Inflammatory macrophage (primary cell): ENCODE measurements around the gene ZNF26.
"Not testable (repeated sequence)": the region's sequence is repeated elsewhere in the genome, so short reads cannot be mapped to it uniquely, and the experiment has no call there.

ENCODE experiments used
- DNase-seq, 2 donors: peaks; one replicate each; pipeline ENCODE4 v3.0.0-alpha.2; 2020 to 2022

Gene ZNF26

DNA sequence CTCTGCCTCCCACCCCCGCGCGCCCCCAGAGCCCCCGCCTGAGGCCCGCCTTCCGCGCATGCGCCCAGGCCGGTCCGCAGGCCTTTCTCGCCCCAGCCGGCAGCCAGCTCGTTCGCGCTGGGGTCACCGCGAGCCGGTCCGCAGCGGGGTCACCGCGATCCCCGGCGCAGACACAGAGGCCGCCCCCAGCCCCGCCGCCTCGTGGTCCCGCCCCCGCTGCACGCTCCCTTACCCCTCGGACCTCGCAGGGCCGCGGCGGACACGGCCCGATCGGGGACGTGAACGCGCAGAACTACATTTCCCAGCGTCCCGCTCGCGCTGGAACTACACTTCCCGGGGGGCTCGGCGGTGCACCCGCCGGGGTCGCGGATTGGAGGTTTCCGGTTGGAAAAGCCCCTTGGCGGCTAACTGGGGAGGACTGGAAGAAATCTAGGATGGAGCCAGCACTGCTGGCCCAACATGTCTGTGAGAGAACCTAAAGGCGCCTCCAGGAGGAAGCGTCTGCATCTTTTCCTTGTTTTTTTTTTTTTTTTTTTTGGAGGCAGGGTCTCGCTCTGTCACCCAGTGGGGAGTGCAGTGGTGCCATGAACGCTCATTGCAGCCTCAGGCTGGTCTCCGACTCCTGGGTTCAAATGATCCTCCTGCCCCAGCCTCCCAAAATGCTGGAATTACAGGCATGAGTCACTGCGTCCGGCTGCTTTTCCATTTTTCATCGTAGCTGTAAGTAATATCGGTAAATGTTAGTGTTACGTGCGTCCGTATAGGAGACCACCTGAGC is 30.0 kb upstream of the ZNF26 start, which contains the start of gene ZNF605:
Gene ZNF605, minus strand, starts transcription at position 296 of the 778 bp plus-strand sequence. CDS start 10,671 bp downstream, outside the sequence.
- DNase-seq = peak; percentile 78 to 88

GRCh38 chr12:132961790-132962189 is 24.4 kb upstream of the ZNF26 start:
- DNase-seq = not testable (repeated sequence)

DNA sequence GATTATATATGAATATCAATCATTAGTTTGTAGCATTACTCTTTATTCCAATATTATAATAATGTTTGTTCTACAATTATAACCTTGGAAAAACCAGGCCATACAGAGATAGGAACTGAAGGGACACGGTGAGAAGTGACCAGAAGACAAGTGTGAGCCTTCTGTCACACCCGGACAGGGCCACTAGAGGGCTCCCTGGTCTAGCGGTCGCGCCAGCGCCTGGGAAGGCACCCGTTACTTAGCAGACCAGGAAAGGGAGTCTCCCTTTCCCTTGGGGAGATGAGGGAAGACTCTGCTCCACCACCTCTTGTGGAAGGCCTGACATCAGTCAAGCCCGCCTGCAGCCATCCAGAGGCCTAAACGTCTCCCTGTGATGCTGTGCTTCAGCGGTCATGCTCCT is 22.2 kb upstream of the ZNF26 start:
- DNase-seq = not testable (repeated sequence)

GRCh38 chr12:132965796-132966195 is 20.4 kb upstream of the ZNF26 start:
- no peak for DNase-seq

DNA sequence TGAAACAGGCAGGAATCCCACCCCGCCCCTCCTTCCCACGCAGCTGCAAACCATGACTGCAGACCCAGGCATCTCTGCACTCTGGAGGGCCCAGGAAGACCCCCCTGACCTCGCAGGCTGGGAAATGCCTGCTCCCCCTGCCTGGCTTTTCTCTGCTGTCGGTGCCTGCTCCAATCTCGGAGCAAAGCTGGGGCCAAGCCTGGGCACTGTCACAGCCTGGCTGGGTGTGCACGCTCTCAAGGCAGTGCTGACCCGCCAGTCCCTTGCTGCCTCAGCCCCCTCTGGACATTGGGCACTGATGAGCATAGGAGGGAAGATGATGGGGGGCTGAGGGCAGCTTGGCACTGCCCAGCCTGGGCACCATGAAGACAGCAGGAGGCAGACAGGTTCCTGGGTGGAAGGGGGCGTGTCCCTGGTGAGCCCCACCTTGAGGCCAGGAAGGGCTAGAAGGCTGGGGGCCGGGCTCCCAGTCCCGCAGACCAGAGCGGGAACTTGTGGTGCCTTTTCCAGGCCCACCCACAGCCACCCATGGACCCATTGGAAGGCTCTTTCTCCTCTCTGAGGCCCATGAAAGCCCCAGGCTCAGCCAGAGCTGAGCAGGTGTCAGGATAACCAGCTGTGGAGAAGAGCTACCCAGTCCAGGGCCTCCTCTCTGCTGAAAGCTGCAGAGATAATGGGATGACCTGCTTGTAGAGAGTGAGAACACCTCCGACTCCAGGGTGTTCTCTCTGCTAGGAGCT is 19.3 kb upstream of the ZNF26 start:
- DNase-seq = no peak

DNA sequence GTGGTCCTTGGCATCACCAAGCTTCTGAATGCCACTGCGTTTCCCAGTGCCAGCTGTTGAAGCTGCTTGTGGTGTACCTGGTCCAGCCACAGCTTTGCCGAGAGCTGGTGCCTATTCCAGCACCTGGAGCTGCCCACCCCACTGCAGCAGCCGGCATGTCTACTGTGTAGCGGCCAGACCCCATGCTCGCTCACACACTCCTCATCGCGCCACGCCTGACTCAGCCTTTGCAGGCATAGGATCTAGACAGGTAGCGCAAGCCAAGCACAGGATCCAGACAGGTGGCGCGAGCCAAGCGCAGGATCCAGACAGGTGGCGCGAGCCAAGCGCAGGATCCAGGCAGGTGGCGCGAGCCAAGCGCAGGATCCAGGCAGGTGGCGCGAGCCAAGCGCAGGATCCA is 18.4 kb upstream of the ZNF26 start:
- no peak for DNase-seq

- no peak for DNase-seq
Observed at GRCh38 chr12:132972374-132972773, 13.8 kb upstream of the ZNF26 start.

GRCh38 chr12:132976870-132977269 is 9.3 kb upstream of the ZNF26 start:
- peak; percentile 14 to 40 for DNase-seq

DNA sequence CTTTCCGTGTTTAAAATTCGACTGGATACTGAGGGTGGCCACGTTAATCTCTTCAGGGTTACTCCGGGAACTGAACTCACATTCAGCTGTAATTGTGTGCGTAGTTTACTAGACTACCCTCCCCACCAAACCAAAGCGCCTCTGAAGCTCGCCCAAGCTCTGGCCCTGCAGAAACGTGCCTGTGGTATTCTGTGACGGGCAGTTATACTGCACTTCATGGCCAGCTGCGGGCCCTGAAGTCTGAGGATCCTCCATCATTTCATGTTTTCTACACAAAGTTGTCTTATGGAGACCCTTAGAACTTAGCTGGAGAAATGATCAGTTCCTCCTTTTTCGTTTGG is 688 bp downstream of the ZNF26 start:
- no peak for DNase-seq

GRCh38 chr12:132998741-132999140 is 12.6 kb downstream of the ZNF26 start:
- no peak for DNase-seq

DNA sequence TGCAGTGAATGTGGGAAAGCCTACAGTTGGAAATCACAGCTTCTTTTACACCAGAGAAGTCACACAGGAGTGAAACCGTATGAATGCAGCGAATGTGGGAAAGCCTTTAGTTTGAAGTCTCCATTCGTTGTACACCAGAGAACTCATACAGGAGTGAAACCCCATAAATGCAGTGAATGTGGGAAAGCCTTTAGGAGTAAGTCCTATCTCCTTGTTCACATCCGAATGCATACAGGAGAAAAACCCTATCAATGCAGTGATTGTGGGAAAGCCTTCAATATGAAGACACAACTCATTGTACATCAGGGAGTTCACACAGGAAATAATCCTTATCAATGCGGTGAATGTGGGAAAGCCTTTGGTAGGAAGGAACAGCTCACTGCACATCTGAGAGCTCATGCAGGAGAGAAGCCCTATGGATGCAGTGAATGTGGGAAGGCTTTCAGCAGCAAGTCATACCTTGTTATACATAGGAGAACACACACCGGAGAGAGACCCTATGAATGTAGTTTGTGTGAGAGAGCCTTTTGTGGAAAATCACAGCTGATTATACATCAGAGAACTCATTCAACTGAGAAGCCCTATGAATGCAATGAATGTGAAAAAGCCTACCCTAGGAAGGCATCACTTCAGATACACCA is 24.6 kb downstream of the ZNF26 start:
- no peak for DNase-seq

GRCh38 chr12:133023566-133023965 is 37.4 kb downstream of the ZNF26 start:
- no peak for DNase-seq

GRCh38 chr12:133026996-133027395 is 40.8 kb downstream of the ZNF26 start:
- no peak for DNase-seq

- peak; percentile 98 for DNase-seq
Observed at GRCh38 chr12:133037207-133038005, 51.2 kb downstream of the ZNF26 start, which contains the start of gene ZNF84. ZNF84 (plus strand) TSS chr12:133037509; CDS start chr12:133041468, 3,959 bp downstream.

GRCh38 chr12:133038118-133038709 is 52.0 kb downstream of the ZNF26 start:
- no peak for DNase-seq

DNA sequence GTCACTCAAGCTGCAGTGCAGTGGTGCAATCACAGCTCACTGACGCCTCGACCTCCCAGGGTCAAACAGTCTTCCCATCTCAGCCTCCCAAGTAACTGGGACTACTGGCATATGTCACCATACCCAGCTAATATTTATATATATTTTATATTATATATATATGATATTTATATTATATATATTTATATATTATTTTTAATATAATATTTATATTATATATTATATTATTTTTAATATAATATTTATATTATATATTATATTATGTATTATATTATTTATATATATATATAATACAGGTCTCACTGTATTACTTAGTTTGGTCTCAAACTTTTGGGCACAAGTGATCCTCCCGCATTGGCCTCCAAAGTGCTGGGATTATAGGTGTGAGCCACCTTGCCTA is 60.5 kb downstream of the ZNF26 start:
- DNase-seq = no peak

- DNase-seq = no peak
Observed at GRCh38 chr12:133057446-133057845, 71.3 kb downstream of the ZNF26 start.

DNA sequence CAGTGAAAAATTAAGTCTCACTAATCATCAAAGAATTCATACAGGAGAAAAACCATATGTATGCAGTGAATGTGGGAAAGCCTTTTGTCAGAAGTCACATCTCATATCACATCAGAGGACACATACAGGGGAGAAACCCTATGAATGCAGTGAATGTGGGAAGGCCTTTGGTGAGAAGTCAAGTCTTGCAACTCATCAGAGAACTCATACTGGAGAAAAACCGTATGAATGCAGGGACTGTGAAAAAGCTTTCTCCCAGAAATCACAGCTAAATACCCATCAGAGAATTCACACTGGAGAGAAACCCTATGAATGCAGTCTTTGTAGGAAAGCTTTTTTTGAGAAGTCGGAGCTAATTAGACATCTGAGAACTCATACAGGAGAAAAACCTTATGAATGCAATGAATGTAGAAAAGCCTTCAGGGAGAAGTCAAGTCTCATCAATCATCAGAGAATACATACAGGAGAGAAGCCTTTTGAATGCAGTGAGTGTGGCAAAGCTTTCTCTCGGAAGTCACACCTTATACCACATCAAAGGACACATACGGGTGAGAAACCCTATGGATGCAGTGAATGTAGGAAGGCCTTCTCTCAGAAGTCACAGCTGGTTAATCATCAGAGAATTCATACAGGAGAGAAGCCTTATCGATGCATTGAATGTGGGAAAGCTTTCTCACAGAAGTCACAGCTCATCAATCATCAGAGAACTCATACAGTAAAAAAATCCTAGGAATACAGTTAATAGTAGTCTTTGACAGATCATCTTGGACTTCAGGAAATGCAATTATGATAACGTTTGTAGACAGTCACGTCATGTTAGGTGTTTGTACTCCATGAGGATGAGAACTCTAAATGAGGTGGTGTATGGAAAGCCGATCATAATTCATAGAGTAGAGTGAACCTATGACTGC is 72.3 kb downstream of the ZNF26 start:
- no peak for DNase-seq

DNA sequence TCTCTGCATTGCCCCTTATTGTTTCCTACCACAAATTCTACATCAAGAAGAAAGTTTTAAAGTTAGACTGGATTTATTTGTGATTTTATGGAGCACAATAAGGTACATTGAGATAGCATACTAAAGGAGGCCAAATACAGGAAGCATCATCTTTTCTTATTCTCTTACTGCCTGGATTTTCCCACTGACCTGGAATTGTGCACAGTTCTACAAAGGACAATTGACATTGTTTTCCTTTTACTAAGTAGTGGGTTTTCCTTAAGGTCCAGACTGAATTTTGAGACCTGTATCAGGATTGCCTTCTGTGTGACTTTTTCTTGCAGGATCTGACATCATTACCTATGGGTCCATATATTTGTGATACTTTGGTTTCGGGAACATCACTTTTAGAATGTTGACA is 75.8 kb downstream of the ZNF26 start:
- DNase-seq = no peak

GRCh38 chr12:133063556-133063955 is 77.4 kb downstream of the ZNF26 start:
- no peak for DNase-seq

GRCh38 chr12:133073836-133074235 is 87.7 kb downstream of the ZNF26 start:
- no peak for DNase-seq
